GM23338 (cell line): ENCODE data around the gene EYA3. TPM values are rescaled to one million over a fixed set of nuclear protein-coding genes. Genes with fewer than 3 reads are reported as not detected.

Experiments
- ATAC-seq: fragments of 200-7000 bp; cut with Tn5 transposase; 3 replicates; pipeline ENCODE4 v1.9.1; 2020
- DNase-seq: peaks from one replicate; pipeline ENCODE4 v3.0.0-alpha.2; 2015; ENCODE audit warnings: low spot score
- H2AFZ ChIP-seq: fragments of 200-600 bp; sonication (generic); 2 replicates; pipeline ENCODE4 v1.8.0; 2016; ENCODE audit warnings: antibody characterized with exemption, mild to moderate bottlenecking, moderate library complexity
- H3F3A ChIP-seq: fragments of 200-600 bp; sonication (generic); replicated peaks from 2 replicates; pipeline ENCODE4 v1.8.0; 2017; ENCODE audit warnings: antibody characterized with exemption, mixed run types, low read depth
- H3K27ac ChIP-seq: fragments of 200-600 bp; sonication (generic); 2 replicates; pipeline ENCODE4 v1.6.1; 2016; ENCODE audit warnings: low read depth
- H3K27me3 ChIP-seq: fragments of 200-600 bp; sonication (generic); 2 replicates; pipeline ENCODE4 v1.8.0; 2016; ENCODE audit warnings: mild to moderate bottlenecking, mixed run types, moderate library complexity; ENCODE audit not compliant: insufficient read depth
- H3K36me3 ChIP-seq: fragments of 200-600 bp; sonication (generic); 2 replicates; pipeline ENCODE4 v1.8.0; 2016; ENCODE audit warnings: mild to moderate bottlenecking; ENCODE audit not compliant: insufficient read depth
- H3K4me1 ChIP-seq: fragments of 200-600 bp; sonication (generic); 2 replicates; pipeline ENCODE4 v1.8.0; 2016; ENCODE audit warnings: mild to moderate bottlenecking, moderate library complexity; ENCODE audit not compliant: insufficient read depth
- H3K4me2 ChIP-seq: fragments of 200-600 bp; sonication (generic); 2 replicates; pipeline ENCODE4 v1.7.1; 2017; ENCODE audit warnings: mixed run types
- H3K4me3 ChIP-seq: fragments of 200-600 bp; sonication (generic); 2 replicates; pipeline ENCODE4 v1.6.1; 2016; ENCODE audit warnings: mixed run types
- H3K79me2 ChIP-seq: fragments of 200-600 bp; sonication (generic); replicated peaks from 2 replicates; pipeline ENCODE4 v1.8.0; 2017; ENCODE audit warnings: mild to moderate bottlenecking; ENCODE audit not compliant: insufficient read depth
- H3K9me2 ChIP-seq: fragments of 200-600 bp; sonication (generic); 2 replicates; pipeline ENCODE4 v1.8.0; 2017; ENCODE audit not compliant: insufficient read depth
- H4K20me1 ChIP-seq: fragments of 200-600 bp; sonication (generic); replicated peaks from 2 replicates; pipeline ENCODE4 v1.8.0; 2017; ENCODE audit warnings: mild to moderate bottlenecking; ENCODE audit not compliant: insufficient read depth
- H3K27ac Mint-ChIP-seq: 2 replicates; pipeline ENCODE4 v1.8.0; 2020; ENCODE audit warnings: inconsistent platforms, mild to moderate bottlenecking, moderate library complexity, mixed read lengths
- H3K27me3 Mint-ChIP-seq: 3 replicates; pipeline ENCODE4 v1.8.0; 2022; ENCODE audit warnings: low read depth, mild to moderate bottlenecking, moderate library complexity, mixed read lengths, inconsistent platforms; ENCODE audit not compliant: insufficient read depth, poor library complexity
- H3K36me3 Mint-ChIP-seq: 3 replicates; pipeline ENCODE4 v1.8.0; 2021; ENCODE audit warnings: low read depth, mild to moderate bottlenecking, inconsistent platforms, moderate library complexity, mixed read lengths
- H3K4me1 Mint-ChIP-seq: 3 replicates; pipeline ENCODE4 v1.8.0; 2020; ENCODE audit warnings: mild to moderate bottlenecking, inconsistent platforms, mixed read lengths
- H3K4me3 Mint-ChIP-seq: 3 replicates; pipeline ENCODE4 v1.8.0; 2021; ENCODE audit warnings: moderate library complexity, mild to moderate bottlenecking, inconsistent platforms, mixed read lengths
- H3K9me3 Mint-ChIP-seq: 3 replicates; pipeline ENCODE4 v1.8.0; 2020; ENCODE audit warnings: moderate library complexity, mild to moderate bottlenecking, inconsistent platforms, mixed read lengths
- CREB1 ChIP-seq: fragments of 250-450 bp; sonication (Bioruptor Pico); IDR thresholded peaks from 2 replicates; pipeline ENCODE4 v1.5.0; 2020; ENCODE audit warnings: low read depth, mild to moderate bottlenecking, moderate library complexity
- CTCF ChIP-seq, 2 experiments: fragments of 200-600 bp in 1 of 2; sonication (generic) in 1 of 2; conservative IDR thresholded peaks; 2 replicates each; pipeline versions ENCODE4 v1.5.1 to v1.6.1; 2016 to 2017; ENCODE audit warnings: antibody characterized with exemption in 2 of 2, low read depth in 2 of 2, mild to moderate bottlenecking in 2 of 2, moderate library complexity in 1 of 2
- ETS1 ChIP-seq: IDR thresholded peaks from 2 replicates; pipeline ENCODE4 v1.6.1; 2016; ENCODE audit warnings: antibody characterized with exemption
- EZH2 ChIP-seq: fragments of 200-600 bp; sonication (generic); IDR thresholded peaks from one replicate; pipeline ENCODE4 v1.8.0; 2017; ENCODE audit warnings: antibody characterized with exemption, mild to moderate bottlenecking, low read depth; ENCODE audit not compliant: unreplicated experiment
- JUNB ChIP-seq: IDR thresholded peaks from one replicate; pipeline ENCODE4 v1.6.1; 2016; ENCODE audit warnings: antibody characterized with exemption; ENCODE audit not compliant: unreplicated experiment
- NANOG ChIP-seq: IDR thresholded peaks from 2 replicates; pipeline ENCODE4 v1.6.1; 2016; ENCODE audit warnings: antibody characterized with exemption, borderline replicate concordance
- POLR2AphosphoS5 ChIP-seq: IDR thresholded peaks from 2 replicates; pipeline ENCODE4 v1.6.1; 2016; ENCODE audit warnings: antibody characterized with exemption, low read depth
- REST ChIP-seq: IDR thresholded peaks from one replicate; pipeline ENCODE4 v1.6.1; 2018; ENCODE audit warnings: antibody characterized with exemption; ENCODE audit not compliant: unreplicated experiment
- STAT1 ChIP-seq: IDR thresholded peaks from one replicate; pipeline ENCODE4 v1.6.1; 2016; ENCODE audit warnings: antibody characterized with exemption; ENCODE audit not compliant: unreplicated experiment
- ZNF462 ChIP-seq: fragments of 250-450 bp; sonication (Bioruptor Pico); IDR thresholded peaks from 2 replicates; pipeline ENCODE4 v1.5.0; 2020; ENCODE audit warnings: mild to moderate bottlenecking, moderate library complexity
- polyA plus RNA-seq: library from polyadenylated mRNA; unstranded; fragments of >200 nt; fragmentation: Nextera tagmentation; extraction: Ambion mirVana; gene quantifications from 2 replicates; pipeline ENCODE4 v1.2.1, GENCODE V29; 2016
- total RNA-seq: library from RNA; depleted of rRNA; stranded (reverse); fragments of >200 nt; shearing (Covaris generic); gene quantifications from 2 replicates; pipeline ENCODE4 v1.2.3, GENCODE V29; 2014

Gene EYA3
- total and polyA plus RNA-seq, 2 experiments from 2014 or later: 12.5 to 33.6 TPM

GRCh38 chr1:28027238-28027637 is 61.2 kb downstream of the EYA3 start:
- no peak for TF ChIP-seq REST
- Mint-ChIP-seq H3K4me1 (no peaks in the 10 kb centered on the region), H3K4me3 (no peak overlapping the region), H3K27me3 (no peaks in the 10 kb centered on the region), H3K27ac (no peak overlapping the region), H3K9me3 (no peaks in the 10 kb centered on the region), H3K36me3 (no peaks in the 10 kb centered on the region)
- no peaks in the 10 kb centered on the region; the same call in 1 of the 2 replicates for H3K79me2 ChIP-seq
- H3K27ac ChIP-seq: 0 out of 2 replicates have a peak overlapping the region, but pooled peaks have one; percentile 53
- DNase-seq (no peak), ATAC-seq (no peak)
- H3K27me3 ChIP-seq: no peaks in the 10 kb centered on the region
- no peaks in the 10 kb centered on the region for H3F3A ChIP-seq
- no peaks in the 10 kb centered on the region for H3K36me3 ChIP-seq
- H3K4me3 ChIP-seq: no peak overlapping the region
- peaks cover 2% of the 10 kb centered on the region; the same call in 1 of the 2 replicates for H4K20me1 ChIP-seq
- H3K4me2 ChIP-seq: no peak overlapping the region
- H2AFZ ChIP-seq: no peak overlapping the region
- H3K9me2 ChIP-seq: no peaks in the 10 kb centered on the region
- H3K4me1 ChIP-seq: no peaks in the 10 kb centered on the region

GRCh38 chr1:28026329-28026728 is 62.1 kb downstream of the EYA3 start:
- no peaks in the 10 kb centered on the region for H3F3A ChIP-seq
- H4K20me1 ChIP-seq: peaks cover 2% of the 10 kb centered on the region; the same call in 1 of the 2 replicates
- TF ChIP-seq CTCF (conservative IDR thresholded peaks at IDR 0.05; ENCODE audit: low read depth in 2 of 2) (no peak), STAT1 (no peak), POLR2AphosphoS5 (no peak), NANOG (no peak), ZNF462 (CRISPR knock-in tag) (no peak), JUNB (no peak), CREB1 (CRISPR knock-in tag) (no peak), ETS1 (no peak), EZH2 (no peak)

More at GRCh38 chr1:28026329-28026728, 62.1 kb downstream of the EYA3 start:
- Mint-ChIP-seq H3K9me3 (no peaks in the 10 kb centered on the region), H3K36me3 (no peaks in the 10 kb centered on the region), H3K27me3 (no peaks in the 10 kb centered on the region), H3K27ac (no peak overlapping the region), H3K4me1 (peaks cover 1% of the 10 kb centered on the region), H3K4me3 (no peak overlapping the region)
- H3K9me2 ChIP-seq: no peaks in the 10 kb centered on the region
- H2AFZ ChIP-seq: no peak overlapping the region
- ATAC-seq: no peak
- no peak for DNase-seq
- no peaks in the 10 kb centered on the region for H3K36me3 ChIP-seq
- H3K4me3 ChIP-seq: no peak overlapping the region
- peaks cover under 1% of the 10 kb centered on the region for H3K4me1 ChIP-seq
- no peak overlapping the region for H3K4me2 ChIP-seq
- peak overlapping the region; percentile 22; the same call in 1 of the 2 replicates for H3K27ac ChIP-seq
- no peaks in the 10 kb centered on the region for H3K27me3 ChIP-seq
- no peaks in the 10 kb centered on the region; the same call in 1 of the 2 replicates for H3K79me2 ChIP-seq
